Urinary bladder (tissue), 4 donors: ENCODE measurements around the gene AKT1. TPM values are rescaled to one million over a fixed set of nuclear protein-coding genes. Genes with fewer than 3 reads are reported as not detected.
"Not testable (repeated sequence)": the region's sequence is repeated elsewhere in the genome, so short reads cannot be mapped to it uniquely, and the experiment has no call there.

Source experiments
- DNase-seq: peaks from one replicate; pipeline ENCODE4 v3.0.0-alpha.2; 2015; ENCODE audit errors: extremely low spot score
- H3K27ac ChIP-seq: one replicate; pipeline ENCODE4 v1.5.1; 2013; ENCODE audit warnings: low read depth, mild to moderate bottlenecking, moderate library complexity
- H3K36me3 ChIP-seq: one replicate; pipeline ENCODE4 v1.6.1; 2013; ENCODE audit warnings: mild to moderate bottlenecking, moderate library complexity; ENCODE audit not compliant: insufficient read depth
- H3K4me1 ChIP-seq: one replicate; pipeline ENCODE4 v1.6.1; 2013; ENCODE audit warnings: mild to moderate bottlenecking, moderate library complexity; ENCODE audit not compliant: insufficient read depth
- H3K4me3 ChIP-seq: one replicate; pipeline ENCODE4 v1.5.1; 2013; ENCODE audit warnings: low read depth, low read length
- WGBS: extraction: QIAGEN DNeasy Blood & Tissue Kit; methylation state at CpG from one replicate; pipeline ENCODE4 v1.1.7; 2013; 5-methylcytosine and 5-hydroxymethylcytosine counted together
- polyA plus RNA-seq: library from polyadenylated mRNA; stranded (reverse); fragments of 200-250 nt; gene quantifications from one replicate; pipeline ENCODE4 v1.2.3, GENCODE V29; 2013
- total RNA-seq: library from RNA; depleted of rRNA; stranded (reverse); fragments of >200 nt; gene quantifications from one replicate; pipeline ENCODE4 v1.2.3, GENCODE V29; 2014
- donor health status: healthy with polysubstance abuse.
- donor health status: healthy.

Gene AKT1
- total and polyA plus RNA-seq, 2 donors = 70.3 to 162 TPM

GRCh38 chr14:104729835-104730181 lies 65.7 kb downstream of the AKT1 start:
- WGBS = 84% methylated on average over 16 of the region's 16 CpGs
- H3K4me1 ChIP-seq = no peaks in the 10 kb centered on the region
- H3K36me3 ChIP-seq = no peaks in the 10 kb centered on the region
- DNase-seq = no peak
- no peak overlapping the region for H3K27ac ChIP-seq
- H3K4me3 ChIP-seq = no peak overlapping the region

GRCh38 chr14:104729176-104729834 lies 66.2 kb downstream of the AKT1 start:
- not testable (repeated sequence) for H3K4me3 ChIP-seq, DNase-seq, H3K36me3 ChIP-seq, H3K4me1 ChIP-seq, H3K27ac ChIP-seq
- whole genome bisulfite sequencing = 94% methylated on average over 59 of the region's 73 CpGs

GRCh38 chr14:104728631-104729030 lies 66.9 kb downstream of the AKT1 start:
- 86% methylated on average over 17 of the region's 17 CpGs for WGBS

GRCh38 chr14:104726600-104727451 lies 68.7 kb downstream of the AKT1 start:
- Histone ChIP-seq H3K4me1 (no peaks in the 10 kb centered on the region), H3K27ac (no peak overlapping the region)
- no peak for DNase-seq

More at GRCh38 chr14:104728631-104729030, 66.9 kb downstream of the AKT1 start:
- no peak overlapping the region for H3K4me3 ChIP-seq
- DNase-seq = no peak
- H3K4me1 ChIP-seq = no peaks in the 10 kb centered on the region
- no peak overlapping the region for H3K27ac ChIP-seq
- no peaks in the 10 kb centered on the region for H3K36me3 ChIP-seq

GRCh38 chr14:104725772-104726548 lies 69.6 kb downstream of the AKT1 start:
- Histone ChIP-seq H3K27ac (no peak overlapping the region), H3K4me1 (no peaks in the 10 kb centered on the region), H3K36me3 (no peaks in the 10 kb centered on the region), H3K4me3 (no peak overlapping the region)
- no peak for DNase-seq
- WGBS = 73% methylated on average over 25 of the region's 25 CpGs

More at GRCh38 chr14:104726600-104727451, 68.7 kb downstream of the AKT1 start:
- no peaks in the 10 kb centered on the region for H3K36me3 ChIP-seq
- no peak overlapping the region for H3K4me3 ChIP-seq
- WGBS = 74% methylated on average over 21 of the region's 21 CpGs

- Histone ChIP-seq H3K4me1 (no peaks in the 10 kb centered on the region), H3K4me3 (peak overlapping the region; percentile 78), H3K36me3 (no peaks in the 10 kb centered on the region), H3K27ac (no peak overlapping the region)
- DNase-seq = no peak
- 20% methylated on average over 24 of the region's 24 CpGs for WGBS
Observed at GRCh38 chr14:104724981-104725771, 70.4 kb downstream of the AKT1 start.

GRCh38 chr14:104724407-104724980 lies 71.1 kb downstream of the AKT1 start:
- Histone ChIP-seq H3K4me3 (peak overlapping the region; percentile 78), H3K27ac (peak overlapping the region; percentile 40), H3K36me3 (no peaks in the 10 kb centered on the region), H3K4me1 (no peaks in the 10 kb centered on the region)
- DNase-seq = no peak
- 4% methylated on average over 27 of the region's 27 CpGs for WGBS

- Histone ChIP-seq H3K27ac (peak within 1 kb of the TSS; percentile 40), H3K4me1 (no peaks in the 10 kb centered on the region), H3K4me3 (peak within 1 kb of the TSS; percentile 78), H3K36me3 (peaks cover 1% of the 10 kb centered on the region)
- 2% methylated on average over 82 of the region's 82 CpGs for WGBS
- no peak for DNase-seq
Observed at GRCh38 chr14:104723651-104724406, 71.7 kb downstream of the AKT1 start, which contains the start of gene ADSS1. TSS of gene ADSS1 (plus strand) at chr14:104724229. CDS start at chr14:104724271, 42 bp downstream.

- H3K4me1 ChIP-seq = no peaks in the 10 kb centered on the region
- peak overlapping the region; percentile 78 for H3K4me3 ChIP-seq
- no peak overlapping the region for H3K27ac ChIP-seq
- peaks cover 1% of the 10 kb centered on the region for H3K36me3 ChIP-seq
- no peak for DNase-seq
- 58% methylated on average over 26 of the region's 26 CpGs for WGBS
Observed at GRCh38 chr14:104722938-104723650, 72.5 kb downstream of the AKT1 start.

GRCh38 chr14:104721505-104722431 lies 73.8 kb downstream of the AKT1 start:
- no peak overlapping the region for H3K4me3 ChIP-seq
- DNase-seq = no peak
- H3K36me3 ChIP-seq = peaks cover 1% of the 10 kb centered on the region
- H3K27ac ChIP-seq = no peak overlapping the region
- WGBS = 69% methylated on average over 18 of the region's 18 CpGs
- H3K4me1 ChIP-seq = no peaks in the 10 kb centered on the region
